H9 (cell line): Measurements from ENCODE around the gene PRRT1B. TPM values are rescaled to one million over a fixed set of nuclear protein-coding genes. Genes with fewer than 3 reads are reported as not detected.

Experiments used
- DNase-seq: peaks from one replicate; pipeline ENCODE4 v3.0.0-alpha.2; 2017
- H2AFZ ChIP-seq: one replicate; pipeline ENCODE4 v1.6.1; 2013; ENCODE audit warnings: mild to moderate bottlenecking, low read length, control low read depth, moderate library complexity
- H2AK5ac ChIP-seq: 2 replicates; pipeline ENCODE4 v1.6.1; 2013; ENCODE audit warnings: low read length, control low read depth, mixed read lengths; ENCODE audit not compliant: insufficient read length
- H2BK120ac ChIP-seq: one replicate; pipeline ENCODE4 v1.6.1; 2013; ENCODE audit warnings: low read depth, mild to moderate bottlenecking, low read length, control low read depth, inconsistent platforms; ENCODE audit not compliant: poor library complexity, severe bottlenecking
- H2BK12ac ChIP-seq: 2 replicates; pipeline ENCODE4 v1.6.1; 2013; ENCODE audit warnings: low read length, control low read depth, mixed read lengths, low read depth; ENCODE audit not compliant: insufficient read length
- H2BK15ac ChIP-seq: 2 replicates; pipeline ENCODE4 v1.6.1; 2013; ENCODE audit warnings: low read depth, low read length, control low read depth
- H2BK20ac ChIP-seq: one replicate; pipeline ENCODE4 v1.6.1; 2013; ENCODE audit warnings: low read depth, mild to moderate bottlenecking, low read length, control low read depth, inconsistent platforms; ENCODE audit not compliant: poor library complexity, severe bottlenecking
- H2BK5ac ChIP-seq: 2 replicates; pipeline ENCODE4 v1.6.1; 2013; ENCODE audit warnings: low read length, control low read depth, mixed read lengths; ENCODE audit not compliant: insufficient read length
- H3K14ac ChIP-seq: 2 replicates; pipeline ENCODE4 v1.6.1; 2013; ENCODE audit warnings: low read length, control low read depth; ENCODE audit not compliant: insufficient read depth
- H3K18ac ChIP-seq: 2 replicates; pipeline ENCODE4 v1.6.1; 2013; ENCODE audit warnings: low read depth, mild to moderate bottlenecking, mixed read lengths, low read length, control low read depth; ENCODE audit not compliant: insufficient read length
- H3K23ac ChIP-seq: 2 replicates; pipeline ENCODE4 v1.6.1; 2013; ENCODE audit warnings: low read length, control low read depth, mixed read lengths, low read depth; ENCODE audit not compliant: insufficient read length
- H3K23me2 ChIP-seq: 2 replicates; pipeline ENCODE4 v1.6.1; 2013; ENCODE audit warnings: low read depth, mild to moderate bottlenecking, mixed read lengths, low read length, control low read depth; ENCODE audit not compliant: insufficient read length, poor library complexity, severe bottlenecking
- H3K27ac ChIP-seq: 2 replicates; pipeline ENCODE4 v1.5.1; 2013; ENCODE audit warnings: low read length, control low read depth, mixed read lengths, low read depth; ENCODE audit not compliant: insufficient read length
- H3K27me3 ChIP-seq: 2 replicates; pipeline ENCODE4 v1.6.1; 2013; ENCODE audit warnings: low read length, control low read depth, inconsistent platforms; ENCODE audit not compliant: insufficient read depth
- H3K4ac ChIP-seq: 2 replicates; pipeline ENCODE4 v1.6.1; 2013; ENCODE audit warnings: low read depth, mild to moderate bottlenecking, control low read depth, inconsistent platforms, low read length, moderate library complexity
- H3K4me1 ChIP-seq: 2 replicates; pipeline ENCODE4 v1.6.1; 2013; ENCODE audit warnings: low read length, control low read depth, inconsistent platforms; ENCODE audit not compliant: insufficient read depth
- H3K4me2 ChIP-seq: 2 replicates; pipeline ENCODE4 v1.6.1; 2013; ENCODE audit warnings: low read length, control low read depth, mixed read lengths; ENCODE audit not compliant: insufficient read length, insufficient read depth
- H3K56ac ChIP-seq: 2 replicates; pipeline ENCODE4 v1.6.1; 2013; ENCODE audit warnings: low read depth, mild to moderate bottlenecking, mixed read lengths, low read length, control low read depth; ENCODE audit not compliant: insufficient read length
- H3K79me1 ChIP-seq: 2 replicates; pipeline ENCODE4 v1.6.1; 2013; ENCODE audit warnings: low read depth, mild to moderate bottlenecking, moderate library complexity, low read length, control low read depth, inconsistent platforms; ENCODE audit not compliant: insufficient read depth, poor library complexity, severe bottlenecking
- H3K79me2 ChIP-seq: 2 replicates; pipeline ENCODE4 v1.6.1; 2013; ENCODE audit warnings: low read length, control low read depth, inconsistent platforms; ENCODE audit not compliant: insufficient read depth
- H3K9ac ChIP-seq: 2 replicates; pipeline ENCODE4 v1.6.1; 2013; ENCODE audit warnings: low read length, control low read depth, mixed read lengths; ENCODE audit not compliant: insufficient read length; ENCODE audit errors: extremely low read depth
- H3K9me3 ChIP-seq: one replicate; pipeline ENCODE4 v1.6.1; 2013; ENCODE audit warnings: low read depth, low read length, inconsistent platforms; ENCODE audit not compliant: control insufficient read depth
- H3T11ph ChIP-seq: one replicate; pipeline ENCODE4 v1.6.1; 2013; ENCODE audit warnings: mild to moderate bottlenecking, low read length, control low read depth, inconsistent platforms
- H4K20me1 ChIP-seq: one replicate; pipeline ENCODE4 v1.6.1; 2013; ENCODE audit not compliant: control insufficient read depth, insufficient read length, insufficient read depth
- H4K5ac ChIP-seq: 2 replicates; pipeline ENCODE4 v1.6.1; 2013; ENCODE audit warnings: low read depth, mild to moderate bottlenecking, mixed read lengths, low read length, control low read depth; ENCODE audit not compliant: insufficient read length
- H4K8ac ChIP-seq: replicated peaks from 2 replicates; pipeline ENCODE4 v1.6.1; 2013; ENCODE audit warnings: low read length, control low read depth, mixed read lengths, low read depth; ENCODE audit not compliant: insufficient read length
- H4K91ac ChIP-seq: 2 replicates; pipeline ENCODE4 v1.6.1; 2013; ENCODE audit warnings: low read depth, mild to moderate bottlenecking, moderate library complexity, mixed read lengths, low read length, control low read depth; ENCODE audit not compliant: insufficient read length
- H3K27ac Mint-ChIP-seq, 3 experiments: 2 replicates in 2 of 3; 3 replicates in 1 of 3; pipeline ENCODE4 v1.8.0; 2020 to 2021; ENCODE audit warnings: mixed read lengths in 3 of 3, mild to moderate bottlenecking in 1 of 3, moderate library complexity in 1 of 3
- H3K27me3 Mint-ChIP-seq: 2 replicates; pipeline ENCODE4 v1.8.0; 2021; ENCODE audit warnings: low read depth, mild to moderate bottlenecking, moderate library complexity, mixed read lengths
- H3K36me3 Mint-ChIP-seq, 3 experiments: 2 replicates in 2 of 3; 3 replicates in 1 of 3; pipeline ENCODE4 v1.8.0; 2020 to 2021; ENCODE audit warnings: low read depth in 3 of 3, mixed read lengths in 3 of 3; ENCODE audit not compliant: insufficient read depth in 1 of 3
- H3K4me1 Mint-ChIP-seq, 2 experiments: 2 replicates each; pipeline ENCODE4 v1.8.0; 2020; ENCODE audit warnings: mixed read lengths in 2 of 2
- H3K4me3 Mint-ChIP-seq, 2 experiments: 2 replicates in 1 of 2; 3 replicates in 1 of 2; pipeline ENCODE4 v1.8.0; 2020 to 2021; ENCODE audit warnings: mild to moderate bottlenecking in 2 of 2, mixed read lengths in 2 of 2, moderate library complexity in 1 of 2
- H3K9me3 Mint-ChIP-seq, 2 experiments: 2 replicates in 1 of 2; 3 replicates in 1 of 2; pipeline ENCODE4 v1.8.0; 2020; ENCODE audit warnings: mild to moderate bottlenecking in 2 of 2, mixed read lengths in 2 of 2, moderate library complexity in 1 of 2
- CTCF ChIP-seq: fragments of 200-600 bp; sonication (generic); conservative IDR thresholded peaks from 3 replicates; pipeline ENCODE4 v1.8.0; 2021; ENCODE audit warnings: antibody characterized with exemption, mild to moderate bottlenecking
- WGBS: extraction: QIAGEN DNeasy Blood & Tissue Kit; methylation state at CpG from one replicate; pipeline ENCODE4 v1.1.7; 2013; ENCODE audit warnings: missing lambda C conversion rate, low lambda C conversion rate, mixed read lengths; ENCODE audit not compliant: insufficient read length; ENCODE audit errors: extremely low coverage; 5-methylcytosine and 5-hydroxymethylcytosine counted together
- total RNA-seq: library from RNA; stranded (reverse); gene quantifications from 2 replicates; pipeline ENCODE4 v1.2.1, GENCODE V29; 2021

The PRRT1B gene
- total RNA-seq, 1 experiment from 2014 or later: 1.0 TPM

GRCh38 chr9:131587906-131588305, 42.6 kb downstream of the PRRT1B start:
- Histone ChIP-seq H2BK5ac (no peak overlapping the region), H4K20me1 (no peaks in the 10 kb centered on the region), H3K4me2 (no peak overlapping the region), H3K79me1 (no peaks in the 10 kb centered on the region), H3K23ac (no peak overlapping the region), H4K5ac (no peak overlapping the region), H3T11ph (no peak overlapping the region), H3K27me3 (no peaks in the 10 kb centered on the region), H2AK5ac (no peak overlapping the region), H3K23me2 (no peaks in the 10 kb centered on the region), H4K8ac (no peak overlapping the region), H3K9ac (no peak overlapping the region), H2BK120ac (no peak overlapping the region), H2AFZ (no peak overlapping the region), H2BK15ac (no peak overlapping the region), H3K4me1 (no peaks in the 10 kb centered on the region), H3K27ac (no peak overlapping the region), H3K9me3 (no peaks in the 10 kb centered on the region), H3K79me2 (no peaks in the 10 kb centered on the region), H4K91ac (no peak overlapping the region), H2BK12ac (no peak overlapping the region), H3K14ac (no peak overlapping the region), H3K18ac (no peak overlapping the region), H3K4ac (no peak overlapping the region), H3K56ac (no peak overlapping the region), H2BK20ac (no peak overlapping the region)
- H3K36me3 Mint-ChIP-seq: peaks cover 12 to 57% (median 27%) of the 10 kb centered on the region in 3 experiments; a peak in 6 of 7 replicates
- WGBS: no CpG with 5 or more reads among the region's 14 CpGs
- peaks cover 0 to 2% of the 10 kb centered on the region in 2 experiments; a peak in 2 of 4 replicates for H3K4me1 Mint-ChIP-seq
- TF ChIP-seq CTCF: no peak
- no peaks in the 10 kb centered on the region for H3K27me3 Mint-ChIP-seq
- no peak for DNase-seq
- H3K9me3 Mint-ChIP-seq: no peaks in the 10 kb centered on the region
- H3K4me3 Mint-ChIP-seq: no peak overlapping the region
- H3K27ac Mint-ChIP-seq: no peak overlapping the region; a peak in 1 of 7 replicates
